AG09309 (cell line): ENCODE results near the gene FILIP1L.

Experiments
- DNase-seq: peaks from one replicate; pipeline ENCODE4 v3.0.0-alpha.2; 2010; ENCODE audit warnings: low read depth
- H3K4me3 ChIP-seq: 2 replicates; pipeline ENCODE4 v1.5.1; 2011; ENCODE audit warnings: mild to moderate bottlenecking, low read depth, low read length, moderate library complexity; ENCODE audit not compliant: control insufficient read depth
- TF ChIP-seq, protein P1 (sequence below): IDR thresholded peaks from 2 replicates; pipeline ENCODE4 v1.5.1; 2011; ENCODE audit warnings: mild to moderate bottlenecking, low read depth, low read length, inconsistent platforms; ENCODE audit not compliant: insufficient read depth, control insufficient read depth; ENCODE audit errors: missing control alignments

FILIP1L gene

GRCh38 chr3:99945328-99945995 lies 168.8 kb downstream of the FILIP1L start:
- no peak for DNase-seq
- no peak overlapping the region for H3K4me3 ChIP-seq
- TF ChIP-seq, protein P1, sequence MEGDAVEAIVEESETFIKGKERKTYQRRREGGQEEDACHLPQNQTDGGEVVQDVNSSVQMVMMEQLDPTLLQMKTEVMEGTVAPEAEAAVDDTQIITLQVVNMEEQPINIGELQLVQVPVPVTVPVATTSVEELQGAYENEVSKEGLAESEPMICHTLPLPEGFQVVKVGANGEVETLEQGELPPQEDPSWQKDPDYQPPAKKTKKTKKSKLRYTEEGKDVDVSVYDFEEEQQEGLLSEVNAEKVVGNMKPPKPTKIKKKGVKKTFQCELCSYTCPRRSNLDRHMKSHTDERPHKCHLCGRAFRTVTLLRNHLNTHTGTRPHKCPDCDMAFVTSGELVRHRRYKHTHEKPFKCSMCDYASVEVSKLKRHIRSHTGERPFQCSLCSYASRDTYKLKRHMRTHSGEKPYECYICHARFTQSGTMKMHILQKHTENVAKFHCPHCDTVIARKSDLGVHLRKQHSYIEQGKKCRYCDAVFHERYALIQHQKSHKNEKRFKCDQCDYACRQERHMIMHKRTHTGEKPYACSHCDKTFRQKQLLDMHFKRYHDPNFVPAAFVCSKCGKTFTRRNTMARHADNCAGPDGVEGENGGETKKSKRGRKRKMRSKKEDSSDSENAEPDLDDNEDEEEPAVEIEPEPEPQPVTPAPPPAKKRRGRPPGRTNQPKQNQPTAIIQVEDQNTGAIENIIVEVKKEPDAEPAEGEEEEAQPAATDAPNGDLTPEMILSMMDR = no peak

DNA sequence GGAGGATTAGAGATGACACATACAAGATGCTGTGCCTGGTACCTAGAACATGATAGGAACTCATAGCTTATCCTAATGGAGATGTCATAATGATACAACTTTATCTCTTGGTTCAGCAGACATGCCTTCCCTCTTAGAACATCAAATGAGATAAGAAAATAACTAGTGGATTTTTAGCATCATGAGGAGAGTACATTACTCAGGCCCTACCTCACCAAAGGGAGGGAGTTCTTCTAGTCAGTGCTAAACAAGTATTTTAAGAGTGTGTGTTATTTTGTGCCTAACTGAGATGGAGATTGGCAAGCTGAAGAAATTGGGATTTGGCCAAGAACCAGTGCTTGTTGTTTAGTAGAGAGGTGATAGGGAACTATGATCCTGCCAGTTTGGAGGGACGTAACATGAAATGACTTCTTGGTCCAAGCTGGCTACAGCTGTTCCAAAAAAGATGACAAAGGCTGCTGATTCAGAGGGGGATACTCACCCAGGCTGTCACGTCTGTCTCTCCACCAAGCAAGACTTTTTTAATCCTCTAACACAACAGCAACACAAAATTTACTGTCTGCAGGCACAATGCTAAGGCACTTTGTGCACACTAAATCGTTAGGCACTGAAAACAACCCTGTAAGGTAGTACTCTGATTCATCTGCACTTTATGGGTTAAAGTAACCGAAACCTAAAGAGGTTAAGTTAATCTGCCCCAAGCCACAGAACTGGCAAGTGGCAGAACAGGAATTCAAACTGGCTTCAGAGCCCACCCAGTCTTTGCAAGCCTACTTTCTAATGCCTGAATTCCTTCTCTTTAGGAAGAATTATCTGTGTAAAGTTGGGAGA lies 170.2 kb downstream of the FILIP1L start:
- TF ChIP-seq, protein P1 = no peak
- H3K4me3 ChIP-seq = no peak overlapping the region
- no peak for DNase-seq

GRCh38 chr3:99941211-99941610 lies 173.1 kb downstream of the FILIP1L start:
- TF ChIP-seq, protein P1 = no peak
- DNase-seq = no peak
- H3K4me3 ChIP-seq = no peak overlapping the region

DNA sequence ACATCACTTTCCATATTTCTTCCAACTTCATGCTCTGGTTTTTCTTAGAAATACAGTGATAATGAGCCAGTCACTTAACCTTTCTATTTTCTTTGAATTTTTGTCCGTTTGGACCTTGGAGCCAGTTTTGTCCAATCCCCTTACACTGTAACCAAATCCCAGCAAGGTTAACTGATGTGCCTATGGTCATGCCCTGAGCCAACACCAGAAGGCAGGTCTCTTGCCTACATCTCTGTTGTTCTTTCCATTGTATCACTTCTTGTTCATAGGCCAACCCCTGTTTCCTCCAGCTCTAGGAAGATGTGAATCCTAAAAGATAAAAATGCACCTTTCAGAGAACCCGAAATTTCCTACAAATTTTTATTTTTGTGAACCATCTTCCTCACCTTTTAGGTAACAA lies 174.0 kb downstream of the FILIP1L start:
- no peak overlapping the region for H3K4me3 ChIP-seq
- no peak for DNase-seq
- TF ChIP-seq, protein P1 = no peak

DNA sequence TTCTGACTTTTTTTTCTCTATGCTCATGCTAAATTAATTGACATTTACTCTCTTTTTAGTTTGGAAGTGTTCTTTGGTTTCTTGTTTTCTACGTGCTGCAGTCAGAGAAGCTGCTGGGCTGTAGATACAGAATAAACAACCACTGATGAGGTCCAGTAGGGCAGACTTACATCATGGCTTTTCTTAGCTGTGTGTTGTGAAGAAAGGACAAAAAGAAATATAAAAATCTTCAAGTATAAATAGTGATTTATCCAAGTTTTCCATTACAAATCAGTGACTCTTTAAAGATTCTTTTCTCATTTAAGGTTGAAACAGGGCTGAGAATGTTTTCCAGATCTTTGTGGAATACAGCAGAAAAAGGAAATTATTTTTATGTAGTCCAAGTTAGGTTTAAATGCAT lies 174.4 kb downstream of the FILIP1L start:
- TF ChIP-seq, protein P1 = no peak
- H3K4me3 ChIP-seq = no peak overlapping the region
- no peak for DNase-seq

DNA sequence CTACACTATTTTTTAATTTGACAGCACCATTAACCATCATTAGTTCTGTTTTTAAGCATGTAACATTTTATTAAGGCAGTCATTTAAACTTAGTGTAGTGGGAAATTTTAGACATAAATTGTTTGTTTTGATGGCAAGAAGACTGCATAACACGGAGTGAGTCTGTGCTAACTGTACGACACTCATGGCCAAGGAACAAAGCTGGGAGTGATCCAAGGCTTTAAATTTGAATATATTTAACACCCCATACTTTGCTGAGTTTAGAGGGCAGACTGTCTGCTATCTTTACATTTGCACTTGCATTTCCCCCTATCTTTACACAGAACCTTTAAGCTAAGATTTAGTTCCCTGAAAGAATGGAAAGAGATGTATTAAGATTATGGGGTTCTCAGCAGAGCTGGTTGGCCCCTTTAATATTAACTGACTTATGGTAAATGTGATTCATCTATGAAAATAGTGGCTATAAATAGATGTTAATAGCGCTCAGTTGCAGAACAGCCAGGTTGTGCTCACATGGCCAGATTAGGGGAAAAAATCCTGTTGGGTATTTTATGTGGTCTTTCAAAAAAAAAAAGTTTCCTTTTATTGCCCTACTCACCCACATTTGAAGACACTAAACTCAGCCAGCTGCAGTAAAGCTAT lies 175.9 kb downstream of the FILIP1L start:
- DNase-seq = no peak
- H3K4me3 ChIP-seq = no peak overlapping the region
- TF ChIP-seq, protein P1 = no peak
